MCF 10A (cell line): Measurements from ENCODE around the gene BICC1. TPM values are rescaled to one million over a fixed set of nuclear protein-coding genes. Genes with fewer than 3 reads are reported as not detected.
A peak's percentile ranks its signal among the peaks of the same experiment; 100 is the strongest.

Source experiments
- BruUV-seq: library from RNA; stranded (reverse); fragments of 400-500 nt; replicated peaks from 2 replicates; lab custom pipeline; 2021; lab: Mats Ljungman, UMichigan
- CTCF ChIA-PET: fragments of 300-600 bp; sonication (Branson Sonifier 250); formaldehyde crosslinking; extraction: SDS; loops from one replicate; lab custom pipeline; 2021; ENCODE audit warnings: antibody characterized with exemption, inconsistent platforms; lab: Yijun Ruan, JAX
- POLR2A ChIA-PET: fragments of 300-600, 350-650 bp; sonication (Branson Sonifier 250); formaldehyde crosslinking; extraction: SDS; loops from one replicate; lab custom pipeline; 2020; ENCODE audit warnings: antibody characterized with exemption, inconsistent platforms; lab: Yijun Ruan, JAX
- DNase-seq: peaks from one replicate; pipeline ENCODE4 v3.0.0-alpha.2; 2018; ENCODE audit not compliant: unreplicated experiment
- H3K27ac Mint-ChIP-seq: one replicate; pipeline ENCODE4 v1.8.0; 2022; ENCODE audit warnings: mild to moderate bottlenecking, low read depth, mixed read lengths; ENCODE audit not compliant: unreplicated experiment
- H3K27me3 Mint-ChIP-seq: one replicate; pipeline ENCODE4 v1.8.0; 2022; ENCODE audit warnings: mixed read lengths; ENCODE audit not compliant: insufficient read depth, unreplicated experiment
- H3K36me3 Mint-ChIP-seq: one replicate; pipeline ENCODE4 v1.8.0; 2022; ENCODE audit warnings: mild to moderate bottlenecking, moderate library complexity, mixed read lengths; ENCODE audit not compliant: insufficient read depth, unreplicated experiment
- H3K4me1 Mint-ChIP-seq: one replicate; pipeline ENCODE4 v1.8.0; 2022; ENCODE audit warnings: mixed read lengths; ENCODE audit not compliant: insufficient read depth, unreplicated experiment
- H3K4me3 Mint-ChIP-seq: one replicate; pipeline ENCODE4 v1.8.0; 2022; ENCODE audit warnings: mild to moderate bottlenecking, moderate library complexity, mixed read lengths; ENCODE audit not compliant: unreplicated experiment
- H3K9me3 Mint-ChIP-seq: one replicate; pipeline ENCODE4 v1.8.0; 2022; ENCODE audit warnings: mixed read lengths; ENCODE audit not compliant: unreplicated experiment
- CTCF ChIP-seq: fragments of 200-600 bp; IDR thresholded peaks from one replicate; pipeline ENCODE4 v1.8.0; 2022; ENCODE audit warnings: antibody characterized with exemption, mild to moderate bottlenecking; ENCODE audit not compliant: unreplicated experiment
- intact Hi-C: fragments of 100-400 bp; cut with micrococcal nuclease; formaldehyde crosslinking; loops from 2 replicates; pipeline ENCODE4 v1.14.1; 2022
- total RNA-seq: library from RNA; stranded (reverse); gene quantifications from 2 replicates; pipeline ENCODE4 v1.2.3, GENCODE V29; 2022

The BICC1 gene
- total RNA-seq, 1 experiment from 2014 or later = 15.6 TPM

- TF ChIP-seq CTCF = no peak
- Mint-ChIP-seq H3K27me3 (no peaks in the 10 kb centered on the region), H3K4me1 (peaks cover 6% of the 10 kb centered on the region), H3K27ac (no peak overlapping the region), H3K36me3 (no peaks in the 10 kb centered on the region), H3K4me3 (no peak overlapping the region), H3K9me3 (no peaks in the 10 kb centered on the region)
- no TSS peak for BruUV-seq
- DNase-seq = peak; percentile 18
- ChIA-PET CTCF (interaction anchor here (0.7 to 2.2 kb wide), 2 partner anchors 23 to 308 kb away, joined by 3 to 10 read pairs; no protein-coding TSS in a partner anchor), POLR2A (interaction anchor here (0.5 to 1.5 kb wide), 2 partner anchors 9 to 77 kb away, joined by 3 read pairs; no protein-coding TSS in a partner anchor)
- intact Hi-C loops = no loop called here
Observed at GRCh38 chr10:58508316-58508715, 4.4 kb upstream of the BICC1 start.

DNA sequence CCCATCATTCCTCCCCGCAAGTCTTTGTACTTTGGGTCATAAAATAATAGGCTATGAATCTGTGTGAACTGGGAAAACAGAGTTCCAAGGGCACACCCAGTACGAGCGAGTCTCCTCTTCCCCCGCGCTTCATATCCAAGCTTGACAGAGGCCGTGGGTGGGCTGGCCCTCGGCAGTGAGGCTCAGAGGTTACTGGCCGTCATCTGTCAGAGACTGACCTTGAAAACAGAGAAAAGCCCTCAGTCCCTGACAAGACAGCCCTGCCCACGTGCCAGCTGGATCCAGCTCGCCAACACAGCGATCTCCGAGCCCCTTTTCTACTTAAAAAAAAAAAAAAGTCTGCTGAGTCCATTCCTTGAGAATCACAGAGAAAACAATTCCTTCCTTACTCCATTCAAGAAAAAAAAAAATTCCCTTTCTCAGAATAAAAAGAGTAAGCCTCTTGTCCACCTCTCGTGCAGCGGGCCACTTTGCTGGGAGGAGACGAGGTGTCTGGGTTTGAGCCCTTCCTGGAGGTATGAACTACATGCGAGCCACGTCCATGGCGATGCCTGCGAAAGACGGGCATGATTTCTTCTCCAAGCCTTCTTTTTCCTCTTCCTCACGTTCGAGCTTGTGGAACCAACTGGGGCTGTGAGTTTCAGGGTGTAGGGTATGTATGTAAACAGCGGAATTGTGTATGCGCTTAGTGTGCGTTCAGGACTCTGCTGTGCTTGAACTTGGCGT, 744 bp upstream of the BICC1 start:
- BruUV-seq = no TSS peak
- no peak for TF ChIP-seq CTCF
- no peaks in the 10 kb centered on the region for H3K36me3 Mint-ChIP-seq
- H3K9me3 Mint-ChIP-seq = no peaks in the 10 kb centered on the region
- H3K4me3 Mint-ChIP-seq = peak overlapping the region; percentile 74
- ChIA-PET CTCF (interaction anchor here (0.5 to 1.3 kb wide), 4 partner anchors 9 to 630 kb away, joined by 3 to 8 read pairs (median 6); no protein-coding TSS in a partner anchor), POLR2A (interaction anchor here (0.7 to 4.7 kb wide), 4 partner anchors 34 to 97 kb away, joined by 3 to 62 read pairs (median 13); no protein-coding TSS in a partner anchor)
- no peak for DNase-seq
- no peaks in the 10 kb centered on the region for H3K27me3 Mint-ChIP-seq
- H3K4me1 Mint-ChIP-seq = peaks cover 12% of the 10 kb centered on the region
- intact Hi-C loops = loop anchor here (2.0 to 10.0 kb wide), 3 partner anchors 97 to 217 kb away; no protein-coding TSS in a partner anchor
- H3K27ac Mint-ChIP-seq = no peak overlapping the region

- Mint-ChIP-seq H3K9me3 (no peaks in the 10 kb centered on the region), H3K27ac (peak overlapping the region; percentile 89), H3K36me3 (no peaks in the 10 kb centered on the region), H3K4me3 (peak overlapping the region; percentile 74), H3K4me1 (peaks cover 27% of the 10 kb centered on the region), H3K27me3 (no peaks in the 10 kb centered on the region)
- CTCF ChIA-PET = interaction anchor here (0.6 to 2.5 kb wide), 6 partner anchors 17 to 128 kb away, joined by 3 to 16 read pairs (median 5); no protein-coding TSS in a partner anchor
- intact Hi-C loops = loop anchor here (1.0 to 10.0 kb wide), 4 partner anchors 78 to 219 kb away; no protein-coding TSS in a partner anchor
- POLR2A ChIA-PET = interaction anchor here (0.6 to 4.7 kb wide), 19 partner anchors 11 to 245 kb away, joined by 3 to 62 read pairs (median 5); partner anchors contain the start of genes CISD1 and IPMK
- no TSS peak for BruUV-seq
- peak; percentile 73 for DNase-seq
- no peak for TF ChIP-seq CTCF
Observed at GRCh38 chr10:58513188-58514110, 777 bp downstream of the BICC1 start.
